HG02885 (cell line): ENCODE data around the gene CAPN15.
A peak's percentile ranks its signal among the peaks of the same experiment; 100 is the strongest.

Source experiments
- ATAC-seq: cut with Tn5 transposase; IDR thresholded peaks from one replicate; pipeline ENCODE4 v1.9.1; 2021; ENCODE audit warnings: mild to moderate bottlenecking; ENCODE audit not compliant: unreplicated experiment, poor library complexity

The CAPN15 gene

GRCh38 chr16:559411-560203 is 32.1 kb downstream of the CAPN15 start:
- ATAC-seq: no peak

- no peak for ATAC-seq
Measured at GRCh38 chr16:560204-560700, 32.7 kb downstream of the CAPN15 start, which contains the start of gene PRR35. PRR35 (plus strand) TSS chr16:560394; CDS start chr16:563295, 2,901 bp downstream.

DNA sequence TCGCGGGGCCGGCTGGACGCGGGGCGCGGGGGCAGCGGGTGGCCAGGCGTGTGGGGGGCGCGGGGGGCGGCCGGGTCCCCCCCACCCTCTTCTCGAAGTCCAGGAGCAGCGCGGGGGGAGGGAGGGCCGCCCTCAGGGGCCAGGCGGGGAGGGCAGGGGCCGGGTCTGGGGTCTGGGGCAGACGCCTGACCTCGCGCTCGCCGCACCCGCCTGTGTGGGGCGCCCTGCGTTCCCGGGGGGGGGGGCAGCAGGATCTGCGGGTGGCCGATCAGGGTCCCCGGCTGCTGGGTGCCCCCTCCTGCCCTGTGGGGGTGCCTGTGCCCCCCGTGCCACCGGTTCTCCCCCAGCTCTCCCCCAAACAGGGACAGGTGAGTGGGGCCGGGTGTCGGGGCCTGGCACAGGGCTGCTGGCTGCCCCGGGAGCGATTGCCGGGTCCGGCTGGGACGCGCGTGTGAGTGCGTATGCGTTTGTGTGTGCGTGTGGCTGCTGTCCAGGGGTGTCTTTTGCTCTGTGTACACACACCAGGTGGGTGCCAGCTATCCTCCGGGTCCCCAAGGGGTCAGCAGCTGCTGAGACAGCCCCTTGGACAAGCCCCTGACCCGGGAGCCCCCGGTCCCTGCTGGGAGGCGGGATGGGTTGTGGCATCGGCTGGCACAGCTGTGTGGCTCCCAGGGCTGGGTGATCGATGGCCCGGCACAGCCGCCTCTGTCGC is 33.3 kb downstream of the CAPN15 start:
- ATAC-seq: no peak

DNA sequence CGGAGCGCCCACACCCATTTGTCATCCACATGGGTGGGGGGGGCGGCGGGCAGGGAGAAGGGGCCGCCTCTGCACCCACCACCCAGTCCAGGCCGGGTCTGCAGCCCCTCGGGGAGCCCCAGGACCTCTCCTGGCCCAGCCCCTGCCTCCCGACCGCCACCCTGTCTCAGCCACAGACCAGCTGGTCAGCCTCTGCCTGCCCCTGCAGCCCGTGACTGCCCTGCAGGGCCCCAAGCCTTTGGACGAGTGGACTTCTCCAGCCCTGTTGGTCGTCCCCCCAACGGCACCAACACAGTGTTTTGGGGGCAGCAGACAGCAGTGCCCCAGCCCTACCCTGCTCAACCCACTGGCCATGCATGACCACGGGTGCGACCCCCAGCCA is 33.9 kb downstream of the CAPN15 start:
- ATAC-seq: no peak

DNA sequence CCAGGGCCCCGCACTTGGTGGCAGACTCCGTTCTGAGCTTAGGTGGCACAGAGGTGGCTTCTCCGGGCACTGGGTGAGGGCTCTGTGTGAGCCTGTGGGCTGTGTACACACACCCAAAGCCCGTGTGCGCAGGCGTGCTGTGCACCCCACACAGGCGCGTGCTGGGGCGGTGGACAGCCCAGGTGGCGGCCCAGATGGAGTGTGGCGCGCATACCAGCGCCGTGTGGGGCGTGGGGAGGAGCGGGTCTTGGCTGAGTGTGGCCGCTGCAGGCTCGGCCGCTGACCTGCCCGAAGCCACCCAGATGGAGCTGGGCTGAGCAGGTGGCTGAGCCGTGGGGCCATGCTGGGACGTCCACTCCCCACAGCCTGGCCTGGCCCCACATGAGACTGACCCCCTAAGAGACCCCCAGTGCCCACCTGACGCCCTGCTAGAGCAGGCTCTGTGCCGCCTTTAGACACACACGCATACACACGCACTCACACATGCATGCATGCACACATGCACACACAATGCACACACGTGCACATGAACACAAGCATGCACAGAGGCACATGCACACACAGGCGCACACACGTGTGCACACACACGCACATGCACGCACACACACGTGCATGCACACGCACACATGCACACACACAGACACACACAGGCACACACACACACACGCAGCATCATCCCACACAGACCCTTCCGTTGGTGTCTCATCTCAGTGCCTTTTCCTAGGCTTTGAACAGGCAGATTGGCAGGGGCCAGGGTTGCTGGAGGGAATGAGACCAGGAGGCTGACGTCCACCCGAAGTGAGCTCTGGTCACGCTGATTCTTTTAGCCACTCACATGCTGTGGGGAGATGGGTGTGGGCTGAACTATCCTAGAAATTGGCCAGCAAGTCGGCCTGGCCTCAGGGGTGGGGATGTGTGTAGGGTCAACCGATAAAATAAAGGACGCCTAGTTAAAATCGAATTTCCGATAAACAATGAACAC is 34.7 kb downstream of the CAPN15 start:
- ATAC-seq: no peak

- no peak for ATAC-seq
Measured at GRCh38 chr16:563072-563644, 35.6 kb downstream of the CAPN15 start.

DNA sequence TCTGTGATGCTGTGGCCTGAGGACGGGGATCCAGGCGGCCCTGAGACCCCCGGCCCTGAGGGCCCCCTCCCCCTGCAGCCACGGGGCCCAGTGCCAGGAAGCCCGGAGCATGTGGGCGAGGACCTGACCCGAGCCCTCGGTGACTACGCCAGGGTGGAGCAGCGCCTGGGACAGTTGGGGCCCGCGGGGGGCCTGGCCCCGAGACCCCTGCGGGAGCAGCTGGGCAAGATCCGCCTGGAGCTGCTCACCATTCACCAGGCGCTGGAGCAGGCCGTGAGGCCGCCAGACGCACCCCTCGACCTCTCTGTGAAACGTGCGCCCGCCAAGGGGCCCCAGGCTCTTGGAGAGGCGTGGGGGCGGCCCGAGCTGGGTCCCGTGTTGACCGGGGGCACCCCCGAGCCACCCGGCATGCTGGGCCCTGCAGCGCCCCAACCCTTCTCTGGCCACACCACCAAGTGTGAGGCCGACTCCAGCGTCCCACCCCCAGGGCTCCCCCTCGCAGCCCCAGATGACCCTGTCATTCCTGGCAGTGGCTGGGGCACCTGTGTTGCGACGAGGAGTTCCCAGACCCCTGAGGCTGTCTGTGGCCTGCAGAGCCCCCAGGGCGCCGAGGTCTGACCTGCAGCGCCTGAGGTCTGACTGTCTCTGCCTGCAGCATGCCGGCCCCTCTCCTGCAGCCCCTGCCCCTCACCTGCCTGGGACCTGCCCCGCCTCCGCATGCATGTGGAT is 37.3 kb downstream of the CAPN15 start:
- ATAC-seq: no peak

DNA sequence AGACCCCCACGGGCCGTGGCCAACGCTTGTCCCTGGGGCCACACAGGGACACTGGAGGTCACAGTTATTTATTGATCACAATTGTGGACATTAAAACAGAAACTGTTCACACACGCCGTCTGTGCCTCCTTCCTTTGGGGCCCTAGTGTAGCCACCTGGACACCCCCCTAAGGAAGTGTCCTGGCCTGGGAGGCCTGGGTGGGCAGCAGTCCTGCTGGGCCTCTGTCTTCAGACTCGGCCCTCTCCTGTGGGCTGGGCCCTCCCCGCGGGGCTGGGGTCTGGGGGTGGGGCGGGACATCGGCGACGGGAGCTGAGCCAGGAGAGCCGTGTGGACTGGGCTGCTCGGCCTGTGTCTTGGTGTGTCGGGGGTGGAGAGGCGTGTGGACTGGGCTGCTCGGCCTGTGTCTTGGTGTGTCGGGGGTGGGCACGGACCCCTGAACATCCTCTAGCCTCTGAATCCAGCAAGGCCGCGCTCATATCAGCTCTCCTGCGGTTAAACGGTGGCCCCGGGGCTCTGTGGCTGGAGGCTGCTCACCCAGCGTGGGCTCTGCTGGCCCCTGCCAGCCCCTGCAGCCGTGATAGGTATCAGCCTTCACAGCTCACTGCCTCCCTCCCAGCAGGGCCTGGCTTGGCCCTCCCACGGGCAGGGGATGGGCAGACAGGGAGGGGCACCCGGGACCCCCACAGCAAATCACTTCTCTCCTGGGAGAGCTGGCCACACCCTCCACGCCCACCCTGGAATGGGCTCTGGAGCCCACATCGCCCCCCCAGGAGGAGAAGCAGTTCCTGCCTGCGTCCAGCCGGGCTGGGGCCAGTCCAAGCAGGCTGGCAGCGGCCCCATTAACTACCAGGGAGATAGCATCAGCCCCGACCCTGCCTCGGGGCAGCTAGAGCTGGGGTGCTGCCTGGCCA is 38.2 kb downstream of the CAPN15 start:
- ATAC-seq: no peak

DNA sequence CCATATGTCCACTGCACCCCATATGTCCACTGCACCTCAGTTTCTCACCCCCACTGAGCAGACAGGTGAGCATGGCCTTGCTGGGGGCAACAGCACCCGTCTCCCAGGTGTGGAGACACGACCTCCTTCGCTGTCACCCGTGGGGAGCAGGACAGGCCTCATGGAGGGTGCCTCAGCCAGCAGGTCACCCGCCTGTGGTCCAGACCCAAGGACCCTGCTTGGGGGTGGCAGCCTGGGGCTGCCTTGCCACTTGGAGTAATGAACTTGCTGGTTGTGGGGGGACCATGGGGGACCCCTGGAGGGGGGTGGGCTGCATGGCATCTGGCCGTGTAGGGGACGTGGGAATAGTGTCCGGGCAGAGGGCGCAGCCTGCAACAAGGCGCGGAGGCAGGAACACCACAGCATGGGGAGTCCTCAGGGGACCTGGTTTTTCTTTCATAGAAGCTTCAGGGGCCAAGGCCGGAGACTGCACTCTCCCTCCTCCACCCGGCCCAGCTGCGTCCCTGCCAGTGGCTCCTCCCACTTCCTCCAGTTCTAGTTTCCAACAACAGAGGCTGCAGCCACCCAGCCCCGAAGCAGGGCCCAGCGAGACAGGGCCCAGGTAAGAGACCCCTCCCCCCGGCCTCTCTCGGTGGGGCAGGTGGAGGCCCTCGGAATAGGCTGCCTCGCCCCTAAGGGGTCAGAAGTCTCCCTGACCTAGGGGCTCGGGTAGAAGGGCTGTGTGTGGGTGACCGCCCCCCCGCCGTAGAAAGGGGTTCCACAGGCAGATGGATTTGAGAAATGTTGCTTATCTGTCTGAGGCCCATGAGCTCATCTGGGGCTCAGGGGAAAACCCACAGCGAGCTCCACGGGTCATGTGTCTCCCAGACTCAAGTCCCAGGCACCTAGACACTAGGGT is 39.2 kb downstream of the CAPN15 start, which contains the start of gene NHLRC4:
NHLRC4 (plus strand) TSS at position 531 of the 898 bp plus-strand sequence. CDS start 1,043 bp downstream, outside the sequence.
- ATAC-seq: peak; percentile 47

DNA sequence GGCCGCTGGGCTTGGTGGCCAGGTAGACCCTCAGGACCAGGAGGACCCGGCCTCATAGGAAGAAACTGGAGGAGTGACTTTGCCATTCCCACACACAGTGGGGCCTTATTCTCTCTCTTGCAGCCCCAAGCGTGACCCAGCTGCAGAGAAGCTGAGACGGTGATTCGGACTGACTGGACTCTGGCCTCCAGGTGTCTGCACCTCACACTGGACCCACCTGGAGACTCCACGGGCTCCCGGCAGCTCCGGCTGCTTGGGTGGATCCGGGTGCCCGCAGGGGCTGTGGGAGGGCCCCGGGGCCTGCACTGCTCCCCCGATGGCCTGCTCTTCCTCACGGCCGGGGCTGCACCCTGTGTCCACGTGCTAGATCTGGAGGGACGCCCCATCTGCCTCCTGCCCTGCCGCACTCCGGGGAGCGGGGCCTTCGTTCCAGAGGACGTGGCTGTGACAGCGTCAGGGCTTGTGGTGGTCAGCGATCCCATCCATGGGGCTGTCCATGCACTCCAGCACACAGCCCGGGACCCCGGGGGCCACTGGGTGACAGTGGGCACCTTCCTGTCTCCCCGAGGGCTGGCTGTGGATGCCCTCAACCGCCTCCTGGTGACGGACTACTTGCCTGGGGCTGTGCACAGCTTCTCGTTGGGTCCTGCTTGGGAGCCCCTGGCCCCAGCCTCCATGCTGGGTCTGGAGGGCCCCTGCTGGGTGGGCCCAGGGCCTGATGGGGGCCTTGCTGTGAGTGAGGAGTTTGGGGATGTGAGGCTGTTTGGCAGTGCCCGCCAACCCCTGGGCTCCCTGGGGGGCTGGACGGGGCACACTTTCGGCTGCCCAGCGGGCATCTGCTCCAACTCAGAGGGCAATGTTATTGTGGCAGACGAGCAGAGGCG is 40.1 kb downstream of the CAPN15 start:
- no peak for ATAC-seq

- ATAC-seq: no peak
Measured at GRCh38 chr16:568401-569258, 41.1 kb downstream of the CAPN15 start.

DNA sequence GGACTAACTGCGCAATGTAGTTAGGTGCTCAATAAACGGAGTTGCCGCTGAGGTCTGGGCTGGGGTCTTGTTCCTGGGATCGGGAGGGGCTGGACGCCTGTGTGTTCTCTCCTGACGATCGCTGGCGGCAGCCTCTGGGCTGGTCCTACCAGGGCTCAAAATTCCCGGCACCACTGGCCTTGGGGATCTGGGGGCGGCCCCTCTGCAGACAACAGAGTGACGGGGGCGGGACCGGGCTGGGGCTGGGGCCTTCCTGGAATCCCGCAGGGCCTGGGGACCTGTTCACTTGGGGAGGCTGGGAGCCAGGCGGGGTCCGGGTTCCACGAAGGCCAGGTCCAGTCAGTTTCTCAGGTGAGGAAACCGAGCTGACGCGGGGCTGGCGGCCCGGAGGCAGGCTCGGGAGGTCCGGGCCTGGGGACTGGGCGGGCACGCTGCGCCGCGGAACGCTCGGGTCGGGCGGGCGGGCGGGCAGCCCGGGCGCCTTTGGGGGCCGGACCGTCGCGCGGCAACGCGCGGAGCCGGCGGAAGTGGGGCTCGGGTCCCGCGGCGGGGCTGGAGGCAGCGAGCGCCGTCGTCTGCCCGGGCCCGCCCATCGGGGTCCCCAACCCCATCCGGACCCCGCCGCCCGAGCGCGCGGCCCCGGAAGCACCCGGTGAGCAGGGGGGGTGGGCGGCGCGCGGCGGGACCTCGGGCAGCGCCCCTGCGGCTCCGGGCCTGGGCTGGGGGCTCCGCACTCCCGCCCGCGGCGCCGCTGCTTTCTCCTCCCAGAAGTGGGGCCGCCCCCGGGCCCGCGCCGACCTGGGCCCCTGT is 42.1 kb downstream of the CAPN15 start, which contains the start of gene PIGQ:
PIGQ (plus strand) TSS at position 524 of the 810 bp plus-strand sequence. CDS start 4,107 bp downstream, outside the sequence.
- ATAC-seq: peak; percentile 63

GRCh38 chr16:572865-573650 is 45.5 kb downstream of the CAPN15 start:
- ATAC-seq: no peak
